DOHH2 (cell line): ENCODE measurements around the gene KRT14.
"Not testable (repeated sequence)": the region's sequence is repeated elsewhere in the genome, so short reads cannot be mapped to it uniquely, and the experiment has no call there.

Experiments used
- EZH2phosphoT487 ChIP-seq: fragments of 200-600 bp; sonication (generic); IDR thresholded peaks from 2 replicates; pipeline ENCODE4 v1.6.1; 2017; ENCODE audit warnings: borderline replicate concordance, mild to moderate bottlenecking, antibody characterized with exemption, low read length, moderate library complexity, mixed read lengths
- TF ChIP-seq, protein P1 (sequence below): fragments of 200-600 bp; sonication (generic); IDR thresholded peaks from one replicate; pipeline ENCODE4 v1.5.1; 2014; ENCODE audit warnings: antibody characterized with exemption, mild to moderate bottlenecking, low read depth, low read length; ENCODE audit not compliant: poor library complexity, severe bottlenecking

- TF ChIP-seq, protein P1, sequence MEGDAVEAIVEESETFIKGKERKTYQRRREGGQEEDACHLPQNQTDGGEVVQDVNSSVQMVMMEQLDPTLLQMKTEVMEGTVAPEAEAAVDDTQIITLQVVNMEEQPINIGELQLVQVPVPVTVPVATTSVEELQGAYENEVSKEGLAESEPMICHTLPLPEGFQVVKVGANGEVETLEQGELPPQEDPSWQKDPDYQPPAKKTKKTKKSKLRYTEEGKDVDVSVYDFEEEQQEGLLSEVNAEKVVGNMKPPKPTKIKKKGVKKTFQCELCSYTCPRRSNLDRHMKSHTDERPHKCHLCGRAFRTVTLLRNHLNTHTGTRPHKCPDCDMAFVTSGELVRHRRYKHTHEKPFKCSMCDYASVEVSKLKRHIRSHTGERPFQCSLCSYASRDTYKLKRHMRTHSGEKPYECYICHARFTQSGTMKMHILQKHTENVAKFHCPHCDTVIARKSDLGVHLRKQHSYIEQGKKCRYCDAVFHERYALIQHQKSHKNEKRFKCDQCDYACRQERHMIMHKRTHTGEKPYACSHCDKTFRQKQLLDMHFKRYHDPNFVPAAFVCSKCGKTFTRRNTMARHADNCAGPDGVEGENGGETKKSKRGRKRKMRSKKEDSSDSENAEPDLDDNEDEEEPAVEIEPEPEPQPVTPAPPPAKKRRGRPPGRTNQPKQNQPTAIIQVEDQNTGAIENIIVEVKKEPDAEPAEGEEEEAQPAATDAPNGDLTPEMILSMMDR: not testable (repeated sequence)
- TF ChIP-seq EZH2phosphoT487: not testable (repeated sequence)
Observed at GRCh38 chr17:41622340-41623183, 35.9 kb upstream of the KRT14 start.
